Lower leg skin (tissue), 3 donors: Measurements from ENCODE around the gene C4orf50.

Experiments used
- CTCF ChIP-seq, 3 donors: fragments of 450-650 bp; IDR thresholded peaks; one replicate each; pipeline ENCODE4 v1.5.1; 2016; ENCODE audit warnings: antibody characterized with exemption in 3 of 3, mild to moderate bottlenecking in 3 of 3, moderate library complexity in 2 of 3
- POLR2A ChIP-seq, 2 donors: fragments of 450-650 bp; IDR thresholded peaks; one replicate each; pipeline ENCODE4 v1.6.1; 2016 to 2017; ENCODE audit warnings: antibody characterized with exemption in 2 of 2, mild to moderate bottlenecking in 1 of 2, moderate library complexity in 1 of 2

GRCh38 chr4:5984843-5985242 lies 33.4 kb downstream of the C4orf50 start:
- TF ChIP-seq CTCF (IDR thresholded peaks at IDR 0.05) = no peak
- no peak for TF ChIP-seq POLR2A (IDR thresholded peaks at IDR 0.05)
